Activated CD8-positive, alpha-beta memory T cell treated with anti-CD3 and anti-CD28 coated beads for 1 hour (primary cell): Measurements from ENCODE around the gene TMEM254.
A peak's percentile ranks its signal among the peaks of the same experiment; 100 is the strongest.
"Not testable (repeated sequence)": the region's sequence is repeated elsewhere in the genome, so short reads cannot be mapped to it uniquely, and the experiment has no call there.

Experiments used
- DNase-seq, 2 donors: peaks; one replicate each; pipeline ENCODE4 v3.0.0-alpha.2; 2020; ENCODE audit warnings: low read depth in 1 of 2; ENCODE audit errors: extremely low read depth in 1 of 2

The TMEM254 gene, protein sequence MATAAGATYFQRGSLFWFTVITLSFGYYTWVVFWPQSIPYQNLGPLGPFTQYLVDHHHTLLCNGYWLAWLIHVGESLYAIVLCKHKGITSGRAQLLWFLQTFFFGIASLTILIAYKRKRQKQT

DNA sequence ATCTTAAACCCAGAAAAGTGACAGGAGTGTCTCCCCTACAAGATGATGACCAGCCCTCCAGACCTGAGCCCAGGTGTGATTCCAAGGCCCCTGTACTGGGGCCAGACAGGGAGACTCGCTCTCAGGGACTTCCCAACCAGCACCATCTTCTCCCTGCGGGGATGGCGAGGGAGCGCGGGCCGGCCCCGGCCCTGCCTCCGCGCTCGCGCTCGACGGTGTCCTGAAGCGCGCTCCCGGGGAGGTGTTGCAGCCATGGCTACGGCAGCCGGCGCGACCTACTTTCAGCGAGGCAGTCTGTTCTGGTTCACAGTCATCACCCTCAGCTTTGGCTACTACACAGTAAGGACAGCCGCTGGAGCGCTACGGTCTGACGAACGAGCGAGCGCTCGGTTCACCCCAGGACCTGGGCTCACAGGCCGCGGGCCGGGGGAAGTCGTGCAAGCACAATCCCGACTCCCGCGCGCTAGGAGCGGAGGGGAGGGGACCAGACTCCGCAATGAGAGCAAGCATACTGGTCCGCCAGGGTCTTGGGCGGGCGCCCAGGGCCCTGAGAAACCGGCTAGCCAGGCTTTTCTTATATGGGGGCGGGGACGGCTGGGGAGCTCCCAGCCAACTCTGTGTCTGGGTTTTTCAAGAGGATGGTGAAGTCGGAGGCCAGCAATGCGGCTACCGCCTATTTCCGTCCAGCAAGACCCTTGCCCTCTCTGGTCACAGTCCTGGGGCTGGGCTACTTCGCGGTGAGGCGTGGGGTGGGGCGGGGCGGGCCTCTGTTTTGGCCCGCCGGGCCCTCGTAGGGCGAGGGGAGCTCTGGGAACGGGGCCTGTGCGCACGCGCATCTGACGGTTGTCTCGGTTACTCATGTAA lies at the start of gene TMEM254:
Gene TMEM254 (plus strand): TSS at position 218 of the 864 bp plus-strand sequence. CDS start 35 bp downstream, at position 253.
- DNase-seq: peak; percentile 69 to 86

DNA sequence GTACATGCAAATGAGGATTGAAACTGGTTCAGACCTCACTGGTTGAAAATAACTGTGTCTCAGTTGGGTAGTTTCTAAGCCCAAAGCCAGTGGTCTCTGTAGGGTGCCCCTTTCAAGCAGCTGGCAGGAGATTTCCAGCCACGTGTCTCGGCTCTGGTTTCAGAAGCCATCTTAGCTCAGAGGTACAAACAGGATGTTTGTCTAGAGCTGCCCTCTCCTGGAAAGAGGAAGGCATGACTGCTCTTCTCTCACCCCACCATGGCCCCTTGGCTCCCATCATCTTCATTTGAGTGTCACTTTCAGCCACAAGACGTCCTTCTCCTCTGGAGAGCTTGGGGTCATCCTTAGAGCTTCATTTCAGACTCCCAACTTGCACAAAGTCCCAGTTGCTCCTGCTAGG lies 49.3 kb upstream of the TMEM254 start:
- DNase-seq: not testable (repeated sequence)

DNA sequence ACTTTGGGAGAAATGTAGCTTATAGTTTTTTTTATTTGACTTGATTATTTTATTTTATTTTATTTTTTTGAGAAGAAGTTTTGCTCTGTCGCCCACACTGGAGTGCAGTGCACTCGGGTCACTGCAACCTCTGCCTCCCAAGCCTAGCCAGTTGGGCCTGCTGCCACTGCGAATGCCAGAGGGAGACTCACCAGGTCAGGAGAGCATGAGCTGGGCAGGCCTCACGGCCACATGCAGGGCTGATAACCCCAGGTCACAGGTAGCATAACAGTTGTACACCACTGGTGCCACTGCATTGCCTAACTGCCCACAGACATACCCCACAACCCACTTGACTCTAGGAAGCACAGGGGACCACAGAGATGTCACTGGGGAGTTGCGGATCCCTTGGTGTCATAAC lies 48.6 kb upstream of the TMEM254 start:
- DNase-seq: not testable (repeated sequence)

DNA sequence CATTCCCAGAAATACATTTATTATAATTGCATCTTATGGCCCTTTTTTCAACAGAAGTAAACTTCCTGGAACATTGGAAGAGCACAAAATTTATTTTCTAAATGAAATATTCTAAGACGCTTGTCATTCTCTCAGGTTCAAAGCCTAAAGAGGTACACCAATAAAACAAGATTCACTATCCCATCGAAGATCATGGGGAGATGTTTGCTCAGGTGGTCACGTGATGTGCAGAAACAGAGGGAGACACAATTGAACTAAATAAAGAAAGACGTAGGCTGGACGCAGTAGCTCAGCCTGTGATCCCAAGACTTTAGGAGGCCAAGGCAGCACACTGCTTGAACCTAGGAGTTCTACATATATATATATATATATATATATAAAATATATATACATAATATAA lies 46.0 kb upstream of the TMEM254 start:
- DNase-seq: no peak

DNA sequence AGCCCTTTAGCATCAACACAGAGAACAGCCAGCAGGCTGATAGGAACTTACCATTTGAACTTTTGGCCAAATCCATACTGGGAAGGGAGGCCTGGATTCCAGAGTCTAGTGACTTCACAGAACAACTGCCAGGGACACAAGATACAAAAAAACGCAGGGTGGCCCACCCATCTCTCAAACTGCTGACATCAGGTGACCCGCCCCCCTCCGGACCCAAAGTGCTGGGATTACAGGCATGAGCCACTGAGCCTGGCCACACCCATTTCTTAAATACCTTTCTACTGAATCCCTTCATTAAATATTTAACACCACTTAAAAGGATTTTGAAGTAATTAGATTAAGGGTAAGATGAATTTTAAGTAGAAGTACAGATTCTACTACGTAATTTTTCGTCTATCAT lies 43.7 kb upstream of the TMEM254 start:
- not testable (repeated sequence) for DNase-seq

DNA sequence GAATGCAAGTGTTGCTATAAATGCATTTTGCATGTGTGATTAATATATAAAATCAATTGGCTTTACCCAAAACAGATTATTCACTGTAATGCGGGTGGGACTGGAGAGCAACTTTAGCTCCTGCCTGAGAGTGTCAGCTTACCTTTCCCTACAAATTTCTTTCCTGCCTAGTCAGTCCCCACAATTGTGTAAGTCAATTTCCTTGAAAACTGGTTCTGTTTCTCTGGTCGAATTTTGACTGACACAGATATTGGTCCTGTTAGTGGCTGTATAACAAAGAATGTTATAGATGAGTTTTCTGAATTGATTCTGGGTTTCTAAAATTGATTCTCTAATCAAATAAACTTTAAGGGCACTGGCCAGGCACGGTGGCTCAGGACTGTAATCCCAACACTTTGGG lies 43.0 kb upstream of the TMEM254 start:
- DNase-seq: not testable (repeated sequence)

DNA sequence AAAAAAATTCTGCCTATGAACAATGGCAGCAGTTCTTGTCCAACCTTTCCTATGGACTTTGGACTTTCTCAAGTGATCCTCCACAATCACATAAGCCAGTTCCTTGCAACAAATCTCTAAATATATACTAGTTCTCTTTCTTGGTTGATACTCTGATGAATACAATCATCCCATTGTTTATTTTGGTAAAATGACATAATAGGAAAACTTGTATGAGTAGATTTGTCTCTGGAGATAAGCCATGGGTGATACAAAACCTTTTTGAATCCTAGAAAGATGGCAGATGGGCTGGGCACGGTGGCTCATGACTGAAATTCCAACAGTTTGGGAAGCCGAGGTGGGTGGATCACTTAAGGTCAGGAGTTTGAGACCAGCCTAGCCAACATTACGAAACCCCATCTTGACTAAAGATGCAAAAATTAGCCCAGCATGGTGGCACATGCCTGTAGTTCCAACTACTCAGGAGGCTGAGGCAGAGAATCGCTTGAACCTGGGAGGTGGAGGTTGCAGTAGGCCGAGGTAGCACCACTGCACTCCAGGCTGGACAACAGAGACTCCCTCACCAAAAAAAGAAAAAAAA lies 41.5 kb upstream of the TMEM254 start:
- not testable (repeated sequence) for DNase-seq

DNA sequence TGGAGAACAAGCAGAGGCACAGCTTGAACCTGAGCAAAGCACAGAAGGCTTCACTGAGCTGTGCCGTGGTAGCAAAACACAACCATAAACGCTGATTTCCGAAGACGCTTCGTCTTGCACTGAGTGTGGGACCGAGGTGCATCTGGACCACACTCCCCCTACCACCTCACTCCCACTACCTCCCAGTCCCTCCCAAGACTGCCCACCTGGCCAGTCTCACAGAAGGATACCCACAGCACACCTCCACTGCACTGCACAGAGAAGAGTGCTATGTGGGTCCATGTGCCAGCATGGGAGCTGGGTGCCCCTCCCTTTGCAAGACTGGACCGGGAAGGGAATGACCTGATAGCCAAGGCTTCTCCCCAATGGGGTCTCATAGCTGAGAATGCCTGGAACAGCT lies 40.2 kb upstream of the TMEM254 start:
- not testable (repeated sequence) for DNase-seq

DNA sequence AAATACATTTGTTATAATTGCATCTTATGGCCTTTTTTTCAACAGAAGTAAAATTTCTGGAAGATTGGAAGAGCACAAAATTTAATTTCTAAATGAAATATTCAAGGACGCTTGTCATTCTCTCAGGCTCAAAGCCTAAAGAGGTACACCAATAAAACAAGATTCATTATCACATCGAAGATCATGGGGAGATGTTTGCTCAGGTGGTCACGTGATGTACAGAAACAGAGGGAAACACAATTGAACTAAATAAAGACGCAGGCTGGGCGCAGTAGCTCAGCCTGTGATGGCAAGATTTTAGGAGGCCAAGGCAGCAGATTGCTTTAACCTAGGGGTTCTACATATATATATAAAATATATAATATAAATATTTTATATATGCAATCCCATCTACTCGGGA lies 37.3 kb upstream of the TMEM254 start:
- DNase-seq: no peak

DNA sequence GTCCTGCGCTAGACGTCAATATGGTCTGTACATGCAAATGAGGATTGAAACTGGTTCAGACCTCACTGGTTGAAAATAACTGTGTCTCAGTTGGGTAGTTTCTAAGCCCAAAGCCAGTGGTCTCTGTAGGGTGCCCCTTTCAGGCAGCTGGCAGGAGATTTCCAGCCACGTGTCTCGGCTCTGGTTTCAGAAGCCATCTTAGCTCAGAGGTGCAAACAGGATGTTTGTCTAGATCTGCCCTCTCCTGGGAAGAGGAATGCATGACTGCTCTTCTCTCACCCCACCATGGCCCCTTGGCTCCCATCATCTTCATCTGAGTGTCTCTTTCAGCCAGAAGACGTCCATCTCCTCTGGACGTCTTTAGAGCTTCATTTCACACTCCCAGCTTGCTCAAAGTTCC lies 33.5 kb upstream of the TMEM254 start:
- not testable (repeated sequence) for DNase-seq

DNA sequence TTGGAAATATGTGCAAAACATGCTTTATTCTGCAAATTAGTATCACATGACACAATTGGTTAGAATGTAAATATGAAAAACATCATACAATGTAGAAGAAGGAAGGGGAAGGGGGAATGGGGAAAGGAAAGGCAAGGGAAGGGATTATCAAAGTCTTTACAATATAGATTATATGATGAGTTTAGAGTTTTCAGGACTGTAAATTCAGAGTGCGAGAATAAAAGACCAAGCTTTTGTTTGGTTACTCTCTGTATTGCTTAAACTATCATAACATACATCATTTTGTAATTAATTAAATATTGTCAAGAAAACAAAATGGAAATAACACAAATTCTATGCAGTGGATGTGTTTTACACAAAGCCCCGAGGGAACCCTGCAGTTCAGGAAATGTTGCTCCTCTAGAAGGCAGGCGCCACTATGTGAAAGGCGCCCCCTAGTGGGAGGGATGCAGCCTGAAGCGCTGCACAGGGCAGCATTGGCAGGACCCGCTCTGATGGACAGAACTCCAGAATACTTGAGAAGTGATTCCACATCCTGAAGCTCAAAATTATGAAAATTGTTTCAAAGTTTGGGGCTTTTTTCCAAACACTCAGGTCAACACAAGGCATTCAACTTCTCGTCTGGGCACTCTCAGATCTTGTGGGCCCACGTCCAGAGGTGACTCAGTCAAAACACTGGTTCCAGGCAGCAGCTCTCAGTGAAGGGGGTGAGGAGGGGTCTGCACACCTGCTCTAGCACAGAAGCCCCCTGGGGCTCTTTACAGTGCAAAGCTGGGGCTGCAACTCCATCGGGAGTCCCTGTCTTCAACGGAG lies 31.6 kb upstream of the TMEM254 start:
- peak; percentile 10 to 59 for DNase-seq

DNA sequence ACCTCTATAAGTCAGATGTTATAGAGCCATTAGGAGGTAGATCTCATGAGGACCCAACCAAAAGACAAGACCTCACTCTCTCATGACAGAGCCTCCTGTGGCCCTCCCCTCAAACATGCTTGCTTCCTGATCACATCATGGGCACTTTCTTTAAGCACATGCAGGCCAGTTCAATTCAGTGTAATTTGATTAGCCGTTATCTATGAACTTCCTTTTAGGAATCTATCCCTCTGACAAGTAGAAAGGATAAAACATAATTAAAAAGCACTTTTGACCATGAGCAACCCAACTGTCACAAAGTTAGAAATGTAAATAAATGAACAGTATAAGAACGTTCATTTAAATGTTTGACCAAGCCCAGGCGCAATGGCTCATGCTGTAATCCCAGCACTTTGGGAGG lies 27.7 kb upstream of the TMEM254 start:
- DNase-seq: no peak

DNA sequence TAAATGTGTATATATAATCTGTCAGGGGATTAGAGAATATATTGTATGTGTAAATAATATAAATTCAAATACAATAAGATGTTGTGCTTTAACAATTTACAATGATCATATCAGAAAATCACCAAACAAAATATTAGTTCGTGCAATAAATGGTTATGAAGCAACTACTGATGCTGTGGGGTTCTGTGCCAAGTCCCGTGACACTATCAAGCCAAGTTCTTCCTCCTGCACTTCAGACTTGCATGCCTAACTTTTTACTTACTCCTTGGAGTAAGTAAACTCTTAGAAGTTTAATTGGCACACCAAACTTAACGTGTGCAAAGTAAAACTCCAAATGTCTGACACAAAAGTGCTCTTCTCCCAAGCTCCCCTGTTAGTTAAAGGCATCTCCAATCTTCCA lies 26.5 kb upstream of the TMEM254 start:
- no peak for DNase-seq

DNA sequence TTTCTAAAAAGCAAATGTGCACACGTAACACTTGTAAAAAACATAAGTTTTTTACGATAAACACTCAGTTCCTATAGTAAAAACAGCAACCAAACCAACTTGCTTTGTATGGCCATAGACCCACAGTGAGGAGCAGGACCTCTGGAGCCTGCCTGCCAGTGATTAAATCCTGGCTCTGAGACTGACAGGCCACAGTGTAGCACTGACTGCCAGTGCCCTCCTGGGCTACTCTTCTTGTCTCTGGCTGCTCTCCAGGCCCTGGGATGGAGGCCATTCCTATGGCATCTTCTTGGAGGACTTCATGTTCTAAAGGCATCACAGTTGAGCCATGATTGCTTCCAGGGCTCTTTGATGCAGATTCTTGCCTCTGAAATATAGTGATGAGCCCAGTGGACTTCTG lies 22.7 kb upstream of the TMEM254 start:
- no peak for DNase-seq

DNA sequence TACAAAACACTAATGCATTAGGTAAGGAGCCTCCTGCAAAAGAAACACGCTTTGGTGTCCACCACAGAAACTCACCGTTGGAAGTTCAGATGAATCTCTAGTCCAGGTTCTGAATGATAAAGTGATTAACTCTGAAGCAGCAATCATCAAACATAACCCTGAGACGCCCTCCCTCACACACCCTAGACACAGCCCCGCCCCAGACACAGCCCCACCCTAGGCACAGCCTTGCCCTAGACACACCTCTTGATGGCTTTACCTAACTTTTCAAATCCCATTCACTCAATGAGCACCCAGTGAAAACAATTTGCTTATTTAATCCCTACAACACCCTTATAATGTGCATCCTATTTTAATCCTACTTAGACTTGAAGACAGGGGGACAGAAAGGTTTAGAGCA lies 21.3 kb upstream of the TMEM254 start:
- DNase-seq: no peak

DNA sequence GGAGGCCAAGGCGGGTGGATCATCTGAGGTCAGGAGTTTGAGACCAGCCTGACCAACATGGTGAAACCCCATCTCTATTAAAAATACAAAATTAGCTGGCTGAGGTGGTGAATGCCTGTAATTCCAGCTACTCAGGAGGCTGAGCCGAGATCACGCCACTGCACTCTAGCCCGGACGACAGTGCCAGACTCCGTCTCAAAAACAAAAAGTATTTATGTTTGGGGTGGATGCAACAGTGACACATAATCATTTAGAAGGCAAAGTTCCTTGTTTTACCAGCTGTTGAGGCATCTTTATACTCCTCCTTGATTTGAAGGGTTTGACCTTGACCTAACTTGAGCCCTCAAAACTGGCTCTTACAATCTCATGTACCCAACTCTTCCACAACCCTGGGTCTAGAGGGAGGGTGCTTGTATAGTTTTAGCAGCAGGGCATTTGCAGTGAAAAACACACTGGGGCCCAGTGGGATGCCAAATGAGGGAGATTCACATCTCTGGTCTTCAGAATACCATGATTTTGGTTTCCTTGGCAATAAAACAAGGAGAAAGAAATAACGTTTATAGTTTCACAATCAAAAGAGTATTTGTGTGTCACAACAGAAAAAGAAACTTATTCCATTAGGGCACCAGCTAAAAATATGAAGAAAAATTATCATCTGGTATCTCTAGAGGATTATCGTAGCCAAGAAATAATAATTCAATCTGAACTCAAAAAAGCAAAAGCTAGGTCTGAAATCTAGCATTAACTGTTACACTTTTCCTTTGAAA lies 14.2 kb upstream of the TMEM254 start:
- no peak for DNase-seq

DNA sequence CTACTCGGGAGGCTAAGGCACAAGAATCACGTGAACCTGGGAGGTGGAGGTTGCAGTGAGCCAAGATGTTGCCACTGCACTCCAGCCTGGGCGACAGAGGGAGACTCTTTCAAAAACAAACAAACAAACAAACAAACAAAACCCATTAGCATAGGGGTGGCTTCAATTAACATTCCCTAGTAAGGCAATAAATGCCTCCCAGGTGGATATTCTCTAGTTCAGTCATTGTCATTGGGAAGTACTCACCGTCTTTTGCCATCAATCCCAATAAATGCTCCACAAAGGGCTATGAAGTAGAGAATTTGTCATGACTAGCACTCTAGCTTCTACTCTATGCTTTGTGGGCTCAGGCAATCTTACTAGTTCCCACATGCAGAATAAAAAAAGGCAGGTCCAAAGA lies 11.7 kb upstream of the TMEM254 start:
- DNase-seq: no peak

DNA sequence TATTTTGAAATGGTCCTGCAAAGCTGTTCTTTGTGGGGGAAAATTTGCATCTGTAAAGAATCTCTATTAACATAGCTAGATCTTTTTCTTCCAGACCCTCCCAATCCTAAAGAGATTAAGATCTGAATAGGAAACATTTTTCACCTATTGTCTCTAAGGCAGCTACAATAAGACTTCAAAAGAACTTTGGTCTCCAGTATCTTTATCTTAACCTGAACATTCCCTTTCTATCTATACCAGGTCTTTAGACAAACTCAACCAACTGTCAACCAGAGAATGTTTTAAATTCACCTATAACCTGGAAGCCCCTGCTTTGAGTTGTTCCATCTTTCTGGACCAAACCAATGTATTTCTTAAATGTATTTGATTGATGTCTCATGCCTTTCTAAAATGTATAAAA lies 10.6 kb upstream of the TMEM254 start:
- DNase-seq: not testable (repeated sequence)

DNA sequence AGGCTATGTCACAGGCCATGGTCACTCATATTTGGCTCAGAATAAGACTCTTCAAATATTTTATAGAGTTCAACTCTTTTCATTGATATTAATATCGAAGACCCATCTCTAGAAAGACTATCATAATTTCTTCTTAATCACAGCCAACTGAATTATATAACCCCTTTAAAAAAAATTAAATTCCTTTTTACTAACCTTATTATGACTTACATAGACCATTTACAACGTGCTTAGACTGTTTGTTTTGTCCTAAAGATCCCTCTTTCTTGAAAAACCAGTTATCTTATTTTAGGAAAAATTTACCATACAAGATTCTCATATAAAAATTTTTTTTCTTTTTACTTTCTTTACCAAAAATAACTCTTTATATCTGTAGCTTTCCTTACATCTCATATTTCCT lies 10.2 kb upstream of the TMEM254 start:
- DNase-seq: no peak

DNA sequence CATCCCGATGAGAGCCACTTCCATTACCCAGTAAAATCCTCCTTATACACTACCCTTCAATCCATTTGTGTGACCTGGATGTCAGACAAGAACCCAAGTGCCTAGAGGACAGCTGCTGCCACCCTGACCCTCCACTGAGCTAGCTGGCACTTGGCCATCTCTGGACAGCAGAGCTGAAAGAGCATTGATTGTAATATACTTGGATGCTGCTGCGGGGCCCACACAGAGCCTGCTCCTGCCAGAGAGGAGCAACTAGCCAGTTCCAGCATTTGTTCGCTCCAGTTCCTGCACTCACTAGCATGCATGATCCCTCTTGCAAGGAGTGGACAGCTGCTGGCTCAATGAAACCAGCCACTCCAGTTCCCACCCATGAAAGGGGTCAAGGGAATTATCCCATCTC lies 8.4 kb upstream of the TMEM254 start:
- DNase-seq: no peak

DNA sequence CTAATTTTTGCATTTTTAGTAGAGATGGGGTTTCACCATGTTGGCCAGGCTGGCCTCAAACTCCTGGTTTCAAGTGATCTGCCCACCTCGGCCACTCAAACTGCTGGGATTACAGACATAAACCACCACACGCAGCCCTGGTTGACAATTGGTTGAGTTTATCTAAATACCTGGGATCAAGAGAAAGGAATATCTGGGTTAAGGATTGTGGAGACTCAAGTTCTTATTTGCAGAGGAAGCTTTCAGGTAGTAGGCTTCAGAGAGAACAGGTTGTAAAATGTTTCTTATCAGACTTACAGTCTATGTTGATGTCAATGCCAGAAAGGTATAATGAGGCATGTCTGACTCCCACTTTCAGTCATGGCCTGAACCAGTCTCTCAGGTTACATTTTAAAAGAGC lies 5.9 kb upstream of the TMEM254 start:
- no peak for DNase-seq
